Astrocyte (in vitro differentiated cells and primary cell): ENCODE results near the gene DROSHA. TPM values are rescaled to one million over a fixed set of nuclear protein-coding genes. Genes with fewer than 3 reads are reported as not detected.

Source experiments
- DNase-seq: peaks from one replicate; pipeline ENCODE4 v3.0.0-alpha.2; 2010; ENCODE audit warnings: low read depth
- FAIRE-seq: peaks from 2 replicates; lab custom pipeline; 2011; peaks lifted over from hg19 to GRCh38; lab: Jason Lieb, UNC
- H2AFZ ChIP-seq: 2 replicates; pipeline ENCODE4 v1.6.0; 2012; ENCODE audit warnings: low read depth, low read length, inconsistent platforms
- H3K27ac ChIP-seq: 2 replicates; pipeline ENCODE4 v1.5.1; 2011; ENCODE audit warnings: low read depth, low read length, inconsistent platforms
- H3K27me3 ChIP-seq: 2 replicates; pipeline ENCODE4 v1.6.0; 2011; ENCODE audit warnings: low read length, inconsistent platforms; ENCODE audit not compliant: insufficient read depth
- H3K36me3 ChIP-seq: 2 replicates; pipeline ENCODE4 v1.5.1; 2011; ENCODE audit warnings: low read length, inconsistent platforms; ENCODE audit not compliant: insufficient read depth
- H3K4me1 ChIP-seq: 2 replicates; pipeline ENCODE4 v1.5.1; 2011; ENCODE audit warnings: low read length, inconsistent platforms; ENCODE audit not compliant: insufficient read depth
- H3K4me2 ChIP-seq: 2 replicates; pipeline ENCODE4 v1.6.0; 2012; ENCODE audit warnings: low read length, inconsistent platforms
- H3K4me3 ChIP-seq: 2 replicates; pipeline ENCODE4 v1.5.1; 2011; ENCODE audit warnings: low read depth, mild to moderate bottlenecking, low read length, inconsistent platforms; ENCODE audit not compliant: insufficient read depth
- H3K79me2 ChIP-seq: 2 replicates; pipeline ENCODE4 v1.6.0; 2012; ENCODE audit warnings: mild to moderate bottlenecking, low read length, inconsistent platforms; ENCODE audit not compliant: insufficient read depth
- H3K9ac ChIP-seq: 2 replicates; pipeline ENCODE4 v1.6.0; 2012; ENCODE audit warnings: mild to moderate bottlenecking, low read length, inconsistent platforms
- H3K9me3 ChIP-seq: 2 replicates; pipeline ENCODE4 v1.5.1; 2012; ENCODE audit warnings: low read depth, mild to moderate bottlenecking, low read length, inconsistent platforms; ENCODE audit not compliant: insufficient read depth
- H4K20me1 ChIP-seq: 2 replicates; pipeline ENCODE4 v1.6.0; 2012; ENCODE audit warnings: low read length, inconsistent platforms; ENCODE audit not compliant: insufficient read depth
- H3K27ac Mint-ChIP-seq: one replicate; pipeline ENCODE4 v1.8.0; 2021; ENCODE audit warnings: mild to moderate bottlenecking, mixed read lengths; ENCODE audit not compliant: unreplicated experiment
- H3K27me3 Mint-ChIP-seq: one replicate; pipeline ENCODE4 v1.8.0; 2021; ENCODE audit warnings: low read depth, mixed read lengths; ENCODE audit not compliant: unreplicated experiment
- H3K36me3 Mint-ChIP-seq: one replicate; pipeline ENCODE4 v1.8.0; 2021; ENCODE audit warnings: low read depth, mixed read lengths; ENCODE audit not compliant: unreplicated experiment
- H3K4me1 Mint-ChIP-seq: one replicate; pipeline ENCODE4 v1.8.0; 2021; ENCODE audit warnings: low read depth, mixed read lengths; ENCODE audit not compliant: unreplicated experiment
- H3K4me3 Mint-ChIP-seq: one replicate; pipeline ENCODE4 v1.8.0; 2021; ENCODE audit warnings: mild to moderate bottlenecking, moderate library complexity, mixed read lengths; ENCODE audit not compliant: unreplicated experiment
- H3K9me3 Mint-ChIP-seq: one replicate; pipeline ENCODE4 v1.8.0; 2021; ENCODE audit warnings: mild to moderate bottlenecking, mixed read lengths; ENCODE audit not compliant: unreplicated experiment
- CTCF ChIP-seq: IDR thresholded peaks from 2 replicates; pipeline ENCODE4 v1.5.1; 2011; ENCODE audit warnings: low read depth, mild to moderate bottlenecking, inconsistent platforms, low read length, moderate library complexity; ENCODE audit not compliant: insufficient read depth
- EZH2 ChIP-seq: IDR thresholded peaks from 2 replicates; pipeline ENCODE4 v1.6.1; 2012; ENCODE audit warnings: mild to moderate bottlenecking, low read length, inconsistent platforms; ENCODE audit not compliant: insufficient read depth
- total RNA-seq: library from RNA; stranded (reverse); gene quantifications from 2 replicates; pipeline ENCODE4 v1.2.1, GENCODE V29; 2021

The DROSHA gene
- total RNA-seq, 1 donor from 2014 or later, result 50.6 TPM

GRCh38 chr5:31574772-31575171 lies 42.9 kb upstream of the DROSHA start:
- Mint-ChIP-seq H3K27ac (no peak overlapping the region), H3K4me1 (no peaks in the 10 kb centered on the region), H3K4me3 (no peak overlapping the region), H3K36me3 (no peaks in the 10 kb centered on the region), H3K27me3 (no peaks in the 10 kb centered on the region), H3K9me3 (no peaks in the 10 kb centered on the region)
- Histone ChIP-seq H3K79me2 (no peaks in the 10 kb centered on the region), H3K9ac (no peak overlapping the region), H3K27me3 (peaks cover 2% of the 10 kb centered on the region), H4K20me1 (no peaks in the 10 kb centered on the region), H3K4me3 (no peak overlapping the region), H3K4me2 (no peak overlapping the region), H3K36me3 (no peaks in the 10 kb centered on the region), H3K9me3 (no peaks in the 10 kb centered on the region), H3K27ac (no peak overlapping the region), H3K4me1 (no peaks in the 10 kb centered on the region), H2AFZ (no peak overlapping the region)
- no peak for DNase-seq
- FAIRE-seq, result no peak
- TF ChIP-seq CTCF (no peak), EZH2 (no peak)

- Histone ChIP-seq H3K27me3 (peaks cover 2% of the 10 kb centered on the region), H2AFZ (no peak overlapping the region), H3K4me2 (no peak overlapping the region), H3K4me1 (no peaks in the 10 kb centered on the region), H3K79me2 (no peaks in the 10 kb centered on the region), H3K27ac (no peak overlapping the region), H3K36me3 (no peaks in the 10 kb centered on the region), H3K9me3 (no peaks in the 10 kb centered on the region), H3K9ac (no peak overlapping the region), H3K4me3 (no peak overlapping the region), H4K20me1 (no peaks in the 10 kb centered on the region)
- Mint-ChIP-seq H3K9me3 (no peaks in the 10 kb centered on the region), H3K36me3 (no peaks in the 10 kb centered on the region), H3K27me3 (no peaks in the 10 kb centered on the region), H3K4me1 (no peaks in the 10 kb centered on the region), H3K4me3 (no peak overlapping the region), H3K27ac (no peak overlapping the region)
- no peak for DNase-seq
- TF ChIP-seq CTCF (no peak), EZH2 (no peak)
- peak; percentile 34 for FAIRE-seq
Measured at GRCh38 chr5:31573494-31574142, 41.7 kb upstream of the DROSHA start.

- no peak for TF ChIP-seq CTCF
- TF ChIP-seq EZH2, result no peak
- Mint-ChIP-seq H3K27me3 (no peaks in the 10 kb centered on the region), H3K4me3 (no peak overlapping the region), H3K27ac (no peak overlapping the region), H3K4me1 (no peaks in the 10 kb centered on the region), H3K36me3 (no peaks in the 10 kb centered on the region), H3K9me3 (peaks cover 5% of the 10 kb centered on the region)
- no peak overlapping the region for H3K9ac ChIP-seq
- no peaks in the 10 kb centered on the region for H3K79me2 ChIP-seq
- H3K4me2 ChIP-seq, result no peak overlapping the region
- DNase-seq, result no peak
- no peaks in the 10 kb centered on the region for H3K27me3 ChIP-seq
- H3K4me1 ChIP-seq, result no peaks in the 10 kb centered on the region
- no peak overlapping the region for H2AFZ ChIP-seq
- no peak overlapping the region for H3K4me3 ChIP-seq
- no peak for FAIRE-seq
- H4K20me1 ChIP-seq, result no peaks in the 10 kb centered on the region
- H3K27ac ChIP-seq, result no peak overlapping the region
- no peaks in the 10 kb centered on the region for H3K36me3 ChIP-seq
- H3K9me3 ChIP-seq, result no peaks in the 10 kb centered on the region
Measured at GRCh38 chr5:31569068-31569467, 37.2 kb upstream of the DROSHA start.
